ENCODE results near the gene BCORL1.

GRCh38 chrX:130084631-130085237, 102.3 kb downstream of the BCORL1 start:
- TF ChIP-seq POLR2A (IDR thresholded peaks at IDR 0.05) = no peak
- no peak for TF ChIP-seq CTCF (IDR thresholded peaks at IDR 0.05)

Data from Peyer's patch (tissue), 4 donors.